Fibroblast of lung (primary cell): ENCODE data around the gene KLHL21. TPM values are rescaled to one million over a fixed set of nuclear protein-coding genes. Genes with fewer than 3 reads are reported as not detected.
"Not testable (repeated sequence)": the region's sequence is repeated elsewhere in the genome, so short reads cannot be mapped to it uniquely, and the experiment has no call there.

Experiments used
- DNase-seq, 2 donors: peaks; one replicate each; pipeline versions ENCODE4 v3.0.0 to v3.0.0-alpha.2; 2010; ENCODE audit warnings: low read depth in 2 of 2
- H2AFZ ChIP-seq: 2 replicates; pipeline ENCODE4 v1.5.1; 2012; ENCODE audit warnings: low read length, control low read depth, inconsistent platforms
- H3K27ac ChIP-seq: 2 replicates; pipeline ENCODE4 v1.5.1; 2011; ENCODE audit warnings: low read length, control low read depth; ENCODE audit not compliant: insufficient read depth
- H3K27me3 ChIP-seq: 2 replicates; pipeline ENCODE4 v1.5.1; 2011; ENCODE audit warnings: mild to moderate bottlenecking, low read length; ENCODE audit not compliant: control insufficient read depth, insufficient read depth
- H3K36me3 ChIP-seq: 2 replicates; pipeline ENCODE4 v1.5.1; 2011; ENCODE audit warnings: low read length; ENCODE audit not compliant: control insufficient read depth, insufficient read depth
- H3K4me1 ChIP-seq: 2 replicates; pipeline ENCODE4 v1.5.1; 2011; ENCODE audit warnings: low read length; ENCODE audit not compliant: control insufficient read depth, insufficient read depth; ENCODE audit errors: extremely low read depth
- H3K4me2 ChIP-seq: 2 replicates; pipeline ENCODE4 v1.5.1; 2011; ENCODE audit warnings: low read length, control low read depth; ENCODE audit not compliant: insufficient read depth; ENCODE audit errors: extremely low read depth
- H3K4me3 ChIP-seq, 4 experiments: fragments of 200-600 bp in 1 of 4; sonication (generic) in 1 of 4; replicated peaks in 1 of 4; 2 replicates each; pipeline ENCODE4 v1.5.1; 2011 to 2016; ENCODE audit warnings: low read length in 4 of 4, low read depth in 3 of 4, mild to moderate bottlenecking in 3 of 4, control low read depth in 2 of 4, inconsistent platforms in 1 of 4, mixed read lengths in 1 of 4; ENCODE audit not compliant: insufficient read depth in 1 of 4; ENCODE audit errors: control extremely low read depth in 1 of 4
- H3K79me2 ChIP-seq: 2 replicates; pipeline ENCODE4 v1.5.1; 2012; ENCODE audit warnings: mild to moderate bottlenecking, low read length, inconsistent platforms; ENCODE audit not compliant: control insufficient read depth, insufficient read depth
- H3K9ac ChIP-seq: 2 replicates; pipeline ENCODE4 v1.5.1; 2011; ENCODE audit warnings: mild to moderate bottlenecking, low read length, control low read depth; ENCODE audit not compliant: insufficient read depth
- H3K9me3 ChIP-seq: 2 replicates; pipeline ENCODE4 v1.5.1; 2012; ENCODE audit warnings: low read depth, low read length; ENCODE audit not compliant: control insufficient read depth, insufficient read depth
- H4K20me1 ChIP-seq: 2 replicates; pipeline ENCODE4 v1.5.1; 2011; ENCODE audit warnings: low read length; ENCODE audit not compliant: control insufficient read depth, insufficient read depth; ENCODE audit errors: extremely low read depth
- CTCF ChIP-seq, 2 donors: IDR thresholded peaks in 1 of 2; conservative IDR thresholded peaks in 1 of 2; 1 replicate in 1 of 2; 2 replicates in 1 of 2; pipeline ENCODE4 v1.5.1; 2011 to 2012; ENCODE audit warnings: low read length in 2 of 2, control low read depth in 1 of 2, inconsistent platforms in 1 of 2, low read depth in 1 of 2, mild to moderate bottlenecking in 1 of 2
- EZH2 ChIP-seq: IDR thresholded peaks from 2 replicates; pipeline ENCODE4 v1.5.1; 2012; ENCODE audit warnings: low read length, control low read depth, mild to moderate bottlenecking; ENCODE audit errors: missing control alignments
- polyA plus RNA-seq, 2 donors: library from polyadenylated mRNA; depleted of rRNA in 1 of 2; stranded (reverse) in 1 of 2; unstranded in 1 of 2; fragments of >200 nt; gene quantifications; 2 replicates each; pipeline ENCODE4 v1.2.1, GENCODE V29; 2011 to 2012; ENCODE audit warnings: missing spikeins in 1 of 2
- total RNA-seq: library from RNA; depleted of rRNA; stranded (reverse); fragments of >200 nt; gene quantifications from 2 replicates; pipeline ENCODE4 v1.2.1, GENCODE V29; 2014

The KLHL21 gene
- total and polyA plus RNA-seq, 2 donors (not counting 1 experiment from before 2014, with no cell fraction given), result 11.7 to 44.9 TPM

- H3K79me2 ChIP-seq, result no peaks in the 10 kb centered on the region
Measured at GRCh38 chr1:6646499-6647148, 44.0 kb upstream of the KLHL21 start.

GRCh38 chr1:6645018-6645417, 42.3 kb upstream of the KLHL21 start:
- Histone ChIP-seq H3K27me3 (no peaks in the 10 kb centered on the region), H4K20me1 (no peaks in the 10 kb centered on the region), H3K36me3 (peaks cover 8% of the 10 kb centered on the region), H3K27ac (no peak overlapping the region), H3K4me1 (no peaks in the 10 kb centered on the region), H2AFZ (no peak overlapping the region), H3K4me2 (no peak overlapping the region), H3K4me3 (no peak overlapping the region), H3K79me2 (no peaks in the 10 kb centered on the region), H3K9ac (no peak overlapping the region), H3K9me3 (no peaks in the 10 kb centered on the region)
- no peak for DNase-seq
- TF ChIP-seq CTCF (conservative IDR thresholded peaks at IDR 0.05 in 1 of 2, IDR thresholded peaks at IDR 0.05 in 1 of 2; ENCODE audit: low read depth in 1 of 2, low read length in 2 of 2) (no peak), EZH2 (no peak)

More at GRCh38 chr1:6646499-6647148, 44.0 kb upstream of the KLHL21 start:
- H3K27ac ChIP-seq, result no peak overlapping the region
- H2AFZ ChIP-seq, result no peak overlapping the region
- H4K20me1 ChIP-seq, result no peaks in the 10 kb centered on the region
- no peaks in the 10 kb centered on the region for H3K4me1 ChIP-seq
- TF ChIP-seq EZH2 (no peak), CTCF (conservative IDR thresholded peaks at IDR 0.05 in 1 of 2, IDR thresholded peaks at IDR 0.05 in 1 of 2; ENCODE audit: low read depth in 1 of 2, low read length in 2 of 2) (peak; percentile 59 to 60)
- peak; percentile 37 to 71 for DNase-seq
- no peaks in the 10 kb centered on the region for H3K27me3 ChIP-seq
- H3K4me3 ChIP-seq, result no peak overlapping the region
- peaks cover 9% of the 10 kb centered on the region for H3K36me3 ChIP-seq
- no peak overlapping the region for H3K4me2 ChIP-seq
- no peaks in the 10 kb centered on the region for H3K9me3 ChIP-seq
- H3K9ac ChIP-seq, result no peak overlapping the region

- not testable (repeated sequence) for H3K27ac ChIP-seq, H3K4me3 ChIP-seq, H3K4me1 ChIP-seq, H3K79me2 ChIP-seq, H3K27me3 ChIP-seq, H3K9ac ChIP-seq, H2AFZ ChIP-seq, H4K20me1 ChIP-seq, H3K4me2 ChIP-seq, H3K9me3 ChIP-seq, DNase-seq
- H3K36me3 ChIP-seq, result peaks cover 20% of the 10 kb centered on the region
Measured at GRCh38 chr1:6640867-6641266, 38.2 kb upstream of the KLHL21 start.
